NOMO-1 (cell line): ENCODE data around the gene MLLT11.
"Not testable (repeated sequence)": the region's sequence is repeated elsewhere in the genome, so short reads cannot be mapped to it uniquely, and the experiment has no call there.

ENCODE experiments used
- DNase-seq, 2 experiments: peaks; one replicate each; lab custom pipeline; 2025; ENCODE audit not compliant: unreplicated experiment in 2 of 2; lab: John Stamatoyannopoulos, UW

Gene MLLT11

GRCh38 chr1:151055581-151055980 is 4.6 kb upstream of the MLLT11 start:
- no peak for DNase-seq

- peak; percentile 27 to 35 for DNase-seq
These were observed 4.0 kb upstream of the MLLT11 start for GRCh38 chr1:151056149-151056548.

- no peak for DNase-seq
These were observed 1.5 kb upstream of the MLLT11 start for GRCh38 chr1:151058692-151059091.

GRCh38 chr1:151059109-151060006 is 839 bp upstream of the MLLT11 start, which contains the start of gene CDC42SE1:
Gene CDC42SE1 (minus strand): TSS chr1:151059622. CDS start chr1:151055730, 3,892 bp downstream.
- peak; percentile 86 to 87 for DNase-seq

- DNase-seq = no peak
These were observed 642 bp downstream of the MLLT11 start for GRCh38 chr1:151060657-151061421.

GRCh38 chr1:151061704-151062103 is 1.5 kb downstream of the MLLT11 start:
- no peak for DNase-seq

GRCh38 chr1:151062741-151063371 is 2.7 kb downstream of the MLLT11 start:
- no peak for DNase-seq

- no peak for DNase-seq
These were observed 5.0 kb downstream of the MLLT11 start for GRCh38 chr1:151065089-151065645.

GRCh38 chr1:151067185-151067584 is 7.0 kb downstream of the MLLT11 start:
- DNase-seq = no peak

- DNase-seq = no peak
These were observed 8.9 kb downstream of the MLLT11 start for GRCh38 chr1:151069103-151069486.

- DNase-seq = peak; percentile 87 to 95
These were observed 10.5 kb downstream of the MLLT11 start, which contains the start of gene GABPB2 for GRCh38 chr1:151070474-151071276. Gene GABPB2 (plus strand): TSS chr1:151070761. CDS start chr1:151088190, 17,429 bp downstream.

GRCh38 chr1:151072224-151072623 is 12.0 kb downstream of the MLLT11 start:
- no peak for DNase-seq

- no peak for DNase-seq
These were observed 25.9 kb downstream of the MLLT11 start for GRCh38 chr1:151085953-151086559.

- not testable (repeated sequence) for DNase-seq
These were observed 37.2 kb downstream of the MLLT11 start for GRCh38 chr1:151097426-151097825.

GRCh38 chr1:151098126-151098525 is 37.9 kb downstream of the MLLT11 start:
- DNase-seq = no peak

- no peak for DNase-seq
These were observed 44.4 kb downstream of the MLLT11 start for GRCh38 chr1:151104630-151105029.

- no peak for DNase-seq
These were observed 46.7 kb downstream of the MLLT11 start for GRCh38 chr1:151106894-151107293.

- DNase-seq = no peak
These were observed 48.1 kb downstream of the MLLT11 start for GRCh38 chr1:151108331-151108730.

GRCh38 chr1:151113877-151114276 is 53.7 kb downstream of the MLLT11 start:
- no peak for DNase-seq
